Calu3 (cell line): ENCODE results near the gene AZGP1. TPM values are rescaled to one million over a fixed set of nuclear protein-coding genes. Genes with fewer than 3 reads are reported as not detected.

Experiments used
- BruUV-seq: library from RNA; stranded (reverse); fragments of 400-500 nt; replicated peaks from 2 replicates; lab custom pipeline; 2021; lab: Mats Ljungman, UMichigan
- CTCF ChIA-PET: fragments of 300-600 bp; sonication (Branson Sonifier 250); formaldehyde crosslinking; loops from one replicate; lab custom pipeline; 2022; ENCODE audit warnings: antibody characterized with exemption; lab: Charles Lee
- DNase-seq: peaks from one replicate; pipeline ENCODE4 v3.0.0; 2022
- H3K27ac Mint-ChIP-seq: one replicate; pipeline ENCODE4 v1.8.0; 2022; ENCODE audit warnings: mixed read lengths; ENCODE audit not compliant: unreplicated experiment
- H3K27me3 Mint-ChIP-seq: one replicate; pipeline ENCODE4 v1.8.0; 2022; ENCODE audit warnings: mixed read lengths; ENCODE audit not compliant: unreplicated experiment
- H3K36me3 Mint-ChIP-seq: one replicate; pipeline ENCODE4 v1.8.0; 2022; ENCODE audit warnings: mild to moderate bottlenecking, moderate library complexity, mixed read lengths; ENCODE audit not compliant: insufficient read depth, unreplicated experiment
- H3K4me1 Mint-ChIP-seq: one replicate; pipeline ENCODE4 v1.8.0; 2022; ENCODE audit warnings: mild to moderate bottlenecking, low read depth, mixed read lengths; ENCODE audit not compliant: unreplicated experiment
- H3K4me3 Mint-ChIP-seq: one replicate; pipeline ENCODE4 v1.8.0; 2022; ENCODE audit warnings: mild to moderate bottlenecking, low read depth, moderate library complexity, mixed read lengths; ENCODE audit not compliant: unreplicated experiment
- H3K9me3 Mint-ChIP-seq: one replicate; pipeline ENCODE4 v1.8.0; 2022; ENCODE audit warnings: low read depth, mixed read lengths; ENCODE audit not compliant: unreplicated experiment
- intact Hi-C: fragments of 100-400 bp; cut with micrococcal nuclease; formaldehyde crosslinking; loops from one replicate; pipeline ENCODE4 v1.10.0; 2022; ENCODE audit not compliant: unreplicated experiment
- total RNA-seq: library from RNA; stranded (reverse); gene quantifications from 2 replicates; pipeline ENCODE4 v1.2.3, GENCODE V29; 2022
- TF ChIP-seq, protein P1 (sequence below): fragments of 200-600 bp; IDR thresholded peaks from one replicate; pipeline ENCODE4 v1.8.0; 2022; ENCODE audit warnings: antibody characterized with exemption; ENCODE audit not compliant: unreplicated experiment

AZGP1 gene
- total RNA-seq, 1 experiment from 2014 or later: 25.6 TPM

DNA sequence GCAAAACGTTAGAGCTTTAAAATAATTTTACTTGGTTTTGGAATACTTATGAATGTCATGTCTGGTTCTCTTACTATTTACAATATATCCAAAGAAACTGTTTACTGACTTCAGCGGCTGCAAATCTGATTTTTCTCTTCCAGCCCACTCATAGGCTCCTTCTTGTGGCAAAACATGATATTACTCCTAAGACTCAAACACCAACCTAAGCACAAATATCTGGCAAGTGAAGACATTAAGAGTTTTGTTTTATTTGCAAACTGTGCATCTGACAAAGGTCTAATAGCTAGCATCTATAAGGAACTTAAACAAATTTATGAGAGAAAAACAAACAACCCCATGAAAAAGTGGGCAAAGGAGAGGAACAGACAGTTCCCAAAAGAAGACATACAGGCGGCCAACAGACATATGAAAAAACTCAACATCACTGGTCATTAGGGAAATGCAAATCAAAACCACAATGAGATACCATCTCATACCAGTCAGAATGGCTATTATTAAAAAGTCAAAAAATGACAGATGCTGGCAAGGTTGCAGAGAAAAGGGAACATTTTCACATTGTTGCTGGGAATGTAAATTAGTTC lies 26.1 kb downstream of the AZGP1 start:
- H3K9me3 Mint-ChIP-seq: no peaks in the 10 kb centered on the region
- H3K4me1 Mint-ChIP-seq: peaks cover 8% of the 10 kb centered on the region
- TF ChIP-seq, protein P1, sequence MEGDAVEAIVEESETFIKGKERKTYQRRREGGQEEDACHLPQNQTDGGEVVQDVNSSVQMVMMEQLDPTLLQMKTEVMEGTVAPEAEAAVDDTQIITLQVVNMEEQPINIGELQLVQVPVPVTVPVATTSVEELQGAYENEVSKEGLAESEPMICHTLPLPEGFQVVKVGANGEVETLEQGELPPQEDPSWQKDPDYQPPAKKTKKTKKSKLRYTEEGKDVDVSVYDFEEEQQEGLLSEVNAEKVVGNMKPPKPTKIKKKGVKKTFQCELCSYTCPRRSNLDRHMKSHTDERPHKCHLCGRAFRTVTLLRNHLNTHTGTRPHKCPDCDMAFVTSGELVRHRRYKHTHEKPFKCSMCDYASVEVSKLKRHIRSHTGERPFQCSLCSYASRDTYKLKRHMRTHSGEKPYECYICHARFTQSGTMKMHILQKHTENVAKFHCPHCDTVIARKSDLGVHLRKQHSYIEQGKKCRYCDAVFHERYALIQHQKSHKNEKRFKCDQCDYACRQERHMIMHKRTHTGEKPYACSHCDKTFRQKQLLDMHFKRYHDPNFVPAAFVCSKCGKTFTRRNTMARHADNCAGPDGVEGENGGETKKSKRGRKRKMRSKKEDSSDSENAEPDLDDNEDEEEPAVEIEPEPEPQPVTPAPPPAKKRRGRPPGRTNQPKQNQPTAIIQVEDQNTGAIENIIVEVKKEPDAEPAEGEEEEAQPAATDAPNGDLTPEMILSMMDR: no peak
- no peak overlapping the region for H3K4me3 Mint-ChIP-seq
- peaks cover 12% of the 10 kb centered on the region for H3K36me3 Mint-ChIP-seq
- H3K27ac Mint-ChIP-seq: no peak overlapping the region
- BruUV-seq: no TSS peak
- CTCF ChIA-PET: no interaction called here
- intact Hi-C loops: no loop called here
- peaks cover under 1% of the 10 kb centered on the region for H3K27me3 Mint-ChIP-seq
- no peak for DNase-seq

DNA sequence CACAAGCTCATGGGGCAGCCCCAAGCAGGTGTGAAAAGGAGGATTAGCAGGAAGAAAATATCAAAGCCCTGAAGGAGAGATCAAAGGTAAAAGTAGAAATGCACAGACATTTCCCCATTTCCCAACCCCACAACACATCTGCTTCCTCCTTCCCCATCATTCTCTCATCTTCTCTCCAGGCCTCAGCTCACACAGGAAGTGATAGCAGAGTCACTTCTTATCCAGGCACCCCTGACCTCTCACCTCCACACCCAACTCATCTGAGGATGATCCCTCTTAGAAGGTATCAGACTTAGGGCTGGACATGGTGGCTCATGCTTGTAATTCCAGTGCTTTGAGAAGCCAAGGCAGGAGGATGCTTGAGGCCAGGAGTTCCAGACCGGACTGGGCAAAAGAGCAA lies 28.2 kb downstream of the AZGP1 start:
- intact Hi-C loops: no loop called here
- CTCF ChIA-PET: no interaction called here
- Mint-ChIP-seq H3K4me1 (no peaks in the 10 kb centered on the region), H3K27me3 (peaks cover 18% of the 10 kb centered on the region), H3K27ac (no peak overlapping the region), H3K9me3 (no peaks in the 10 kb centered on the region), H3K4me3 (no peak overlapping the region), H3K36me3 (no peaks in the 10 kb centered on the region)
- DNase-seq: no peak
- BruUV-seq: no TSS peak
- TF ChIP-seq, protein P1: no peak

DNA sequence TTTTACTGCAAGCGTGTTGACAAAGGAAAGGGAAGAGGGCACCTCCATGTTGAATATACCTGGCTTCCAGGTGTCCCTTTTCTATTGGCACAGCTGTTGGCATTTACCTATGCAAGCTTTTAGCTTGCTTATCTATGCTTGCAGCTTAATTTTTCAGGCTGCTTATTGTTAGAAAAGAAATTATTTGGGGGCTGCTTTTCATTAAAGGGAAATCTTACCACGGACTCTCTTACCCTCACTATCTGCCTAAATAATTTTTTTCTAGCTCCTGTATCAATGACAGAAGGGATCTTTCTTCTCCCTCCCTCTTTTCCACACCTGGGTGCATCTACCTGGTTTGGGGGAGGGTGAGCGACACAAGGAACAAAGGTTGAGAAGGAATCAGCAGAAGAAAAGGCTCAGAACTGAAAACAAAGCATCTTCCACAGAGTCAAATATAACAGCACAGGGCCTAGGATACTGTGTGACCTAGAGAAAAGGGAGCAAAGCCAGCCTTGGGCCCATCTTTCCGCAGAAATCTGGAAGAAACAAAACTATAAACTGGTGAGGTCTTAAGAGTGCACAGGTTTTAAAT lies 31.2 kb downstream of the AZGP1 start:
- no peak for DNase-seq
- H3K27me3 Mint-ChIP-seq: peaks cover 20% of the 10 kb centered on the region
- H3K9me3 Mint-ChIP-seq: no peaks in the 10 kb centered on the region
- no peaks in the 10 kb centered on the region for H3K4me1 Mint-ChIP-seq
- no peaks in the 10 kb centered on the region for H3K36me3 Mint-ChIP-seq
- no peak overlapping the region for H3K27ac Mint-ChIP-seq
- BruUV-seq: no TSS peak
- intact Hi-C loops: no loop called here
- CTCF ChIA-PET: no interaction called here
- H3K4me3 Mint-ChIP-seq: no peak overlapping the region
- TF ChIP-seq, protein P1: no peak

DNA sequence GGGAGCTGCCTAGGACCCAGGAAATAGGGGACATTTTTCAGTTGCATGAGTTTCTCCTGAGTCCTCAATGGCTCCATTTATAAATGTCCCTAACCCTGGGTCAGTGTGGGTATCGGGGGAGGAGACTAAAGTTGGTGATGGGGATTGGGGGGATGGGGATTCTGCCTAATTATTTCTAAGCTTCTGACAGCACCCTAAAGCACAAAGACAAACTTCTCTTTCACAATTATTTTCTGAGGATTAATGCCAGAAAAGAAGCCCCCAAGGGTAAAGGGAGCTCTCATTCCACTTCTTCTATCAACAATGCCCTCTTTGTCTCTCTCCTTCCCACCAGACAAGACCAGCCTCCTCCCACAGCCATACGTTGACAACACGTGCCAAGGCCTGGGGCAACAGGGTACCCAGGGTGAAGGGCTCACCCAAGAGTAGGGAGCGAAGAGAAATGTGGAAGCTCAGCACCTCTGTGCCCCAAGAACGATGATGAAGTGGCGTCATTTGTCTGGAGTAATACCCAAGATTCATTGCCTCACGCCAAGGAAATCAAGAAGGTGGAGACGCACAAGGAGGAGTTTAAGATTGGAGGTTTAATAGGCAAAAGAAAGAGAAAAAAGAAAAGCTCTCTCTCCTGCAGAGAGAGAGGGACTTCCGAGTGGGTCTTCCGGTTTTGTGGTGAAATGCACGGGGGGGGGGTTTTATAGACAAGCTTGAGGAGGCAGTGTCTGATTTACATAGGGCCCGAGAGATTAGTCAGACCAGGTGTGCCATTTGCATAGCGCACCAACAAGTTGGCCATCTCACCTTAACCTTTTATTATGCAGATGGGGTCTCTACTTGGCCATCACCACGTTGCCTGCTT lies 32.0 kb downstream of the AZGP1 start:
- Mint-ChIP-seq H3K4me3 (no peak overlapping the region), H3K9me3 (peaks cover 4% of the 10 kb centered on the region), H3K27ac (no peak overlapping the region), H3K36me3 (no peaks in the 10 kb centered on the region), H3K27me3 (peaks cover 27% of the 10 kb centered on the region), H3K4me1 (no peaks in the 10 kb centered on the region)
- DNase-seq: no peak
- CTCF ChIA-PET: no interaction called here
- TF ChIP-seq, protein P1: no peak
- BruUV-seq: no TSS peak
- intact Hi-C loops: no loop called here
